ENCODE data around the gene STARD13.
"Not testable (repeated sequence)": the region's sequence is repeated elsewhere in the genome, so short reads cannot be mapped to it uniquely, and the experiment has no call there.

The STARD13 gene

GRCh38 chr13:33181264-33181663, 104.3 kb downstream of the STARD13 start:
- Mint-ChIP-seq H3K9me3 (no peaks in the 10 kb centered on the region), H3K36me3 (no peaks in the 10 kb centered on the region), H3K27ac (no peak overlapping the region), H3K27me3 (peaks cover 24% of the 10 kb centered on the region), H3K4me1 (no peaks in the 10 kb centered on the region), H3K4me3 (no peak overlapping the region)
- ATAC-seq, result no peak

- Mint-ChIP-seq H3K4me1 (no peaks in the 10 kb centered on the region), H3K9me3 (no peaks in the 10 kb centered on the region), H3K27ac (no peak overlapping the region), H3K36me3 (no peaks in the 10 kb centered on the region), H3K27me3 (peaks cover 19% of the 10 kb centered on the region), H3K4me3 (no peak overlapping the region)
- no peak for ATAC-seq
Measured at GRCh38 chr13:33180122-33180804, 105.3 kb downstream of the STARD13 start.

- Mint-ChIP-seq H3K9me3 (no peaks in the 10 kb centered on the region), H3K36me3 (no peaks in the 10 kb centered on the region), H3K27me3 (peaks cover 19% of the 10 kb centered on the region), H3K4me1 (no peaks in the 10 kb centered on the region), H3K27ac (no peak overlapping the region), H3K4me3 (no peak overlapping the region)
- no peak for ATAC-seq
Measured at GRCh38 chr13:33179463-33179862, 106.1 kb downstream of the STARD13 start.

DNA sequence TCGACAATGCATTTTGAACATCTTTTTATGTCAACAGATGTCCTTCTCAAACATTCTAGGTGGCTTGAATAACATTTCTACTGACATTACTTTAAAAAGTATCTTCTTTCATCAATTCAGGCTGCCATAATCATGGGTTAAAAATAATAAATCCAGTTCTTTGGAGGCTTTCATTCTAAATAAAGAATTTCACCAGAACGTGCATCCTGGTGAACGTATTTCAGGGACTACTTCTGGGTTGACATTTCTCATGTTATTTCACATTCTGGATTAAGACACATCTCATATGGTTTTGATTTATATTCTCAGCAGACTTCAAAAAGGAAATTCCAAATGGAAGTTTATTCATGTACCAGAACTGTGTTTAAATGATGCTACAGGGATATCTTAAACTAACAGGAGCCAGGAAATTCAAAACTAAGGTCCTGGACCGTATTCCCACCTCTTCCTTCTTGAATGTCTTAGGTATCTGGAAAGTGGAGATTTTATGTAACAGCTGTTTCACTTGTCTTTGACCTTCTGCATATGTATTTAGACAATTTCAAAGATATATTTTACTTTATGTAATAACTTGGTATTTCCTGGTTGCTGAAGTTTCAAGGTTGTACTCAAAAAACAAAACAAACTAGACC, 107.2 kb downstream of the STARD13 start:
- no peak for ATAC-seq
- peaks cover 10% of the 10 kb centered on the region for H3K27me3 Mint-ChIP-seq
- no peaks in the 10 kb centered on the region for H3K9me3 Mint-ChIP-seq
- H3K4me3 Mint-ChIP-seq, result no peak overlapping the region
- no peaks in the 10 kb centered on the region for H3K36me3 Mint-ChIP-seq
- H3K4me1 Mint-ChIP-seq, result no peaks in the 10 kb centered on the region
- H3K27ac Mint-ChIP-seq, result no peak overlapping the region

DNA sequence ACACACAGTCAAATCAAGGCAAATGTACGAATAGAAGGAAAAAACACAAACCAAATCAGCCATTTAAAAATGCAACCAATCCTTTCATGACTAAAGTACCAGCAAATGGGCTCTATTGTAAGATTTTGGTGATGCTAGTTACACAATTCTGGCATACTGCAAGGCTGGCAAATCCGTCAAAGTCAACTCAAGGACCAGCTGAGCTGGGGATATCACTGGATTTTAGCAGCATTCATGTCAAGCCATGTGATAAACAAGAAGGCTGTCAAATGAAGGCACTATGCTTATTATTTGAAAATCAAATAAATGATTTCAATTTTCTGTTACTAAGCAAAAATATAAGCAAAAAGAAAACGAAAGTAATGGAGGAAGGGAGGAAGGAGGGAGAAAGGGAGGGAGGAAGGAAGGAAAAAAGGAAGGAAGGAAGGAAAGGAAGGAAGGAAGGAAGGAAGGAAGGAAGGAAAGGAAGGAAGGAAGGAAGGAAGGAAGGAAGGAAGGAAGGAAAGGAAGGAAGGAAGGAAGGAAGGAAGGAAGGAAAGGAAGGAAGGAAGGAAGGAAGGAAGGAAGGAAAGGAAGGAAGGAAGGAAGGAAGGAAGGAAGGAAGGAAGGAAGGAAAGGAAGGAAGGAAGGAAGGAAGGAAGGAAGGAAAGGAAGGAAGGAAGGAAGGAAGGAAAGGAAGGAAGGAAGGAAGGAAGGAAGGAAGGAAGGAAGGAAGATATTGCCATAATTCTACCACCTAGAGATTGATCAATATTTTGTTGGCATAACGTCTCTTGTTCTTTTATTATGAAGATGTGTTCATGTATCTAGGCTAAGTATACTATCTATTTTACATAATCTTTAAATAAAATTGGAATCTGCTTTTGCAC, 108.0 kb downstream of the STARD13 start:
- not testable (repeated sequence) for H3K27me3 Mint-ChIP-seq, H3K27ac Mint-ChIP-seq, H3K36me3 Mint-ChIP-seq, ATAC-seq, H3K4me1 Mint-ChIP-seq, H3K9me3 Mint-ChIP-seq, H3K4me3 Mint-ChIP-seq

GRCh38 chr13:33176526-33176925, 109.0 kb downstream of the STARD13 start:
- Mint-ChIP-seq H3K27ac (no peak overlapping the region), H3K9me3 (no peaks in the 10 kb centered on the region), H3K27me3 (no peaks in the 10 kb centered on the region), H3K4me1 (no peaks in the 10 kb centered on the region), H3K4me3 (no peak overlapping the region), H3K36me3 (no peaks in the 10 kb centered on the region)
- no peak for ATAC-seq

GRCh38 chr13:33175991-33176390, 109.6 kb downstream of the STARD13 start:
- no peaks in the 10 kb centered on the region for H3K36me3 Mint-ChIP-seq
- no peaks in the 10 kb centered on the region for H3K4me1 Mint-ChIP-seq
- no peaks in the 10 kb centered on the region for H3K9me3 Mint-ChIP-seq
- no peaks in the 10 kb centered on the region for H3K27me3 Mint-ChIP-seq
- no peak overlapping the region for H3K27ac Mint-ChIP-seq
- ATAC-seq, result no peak
- H3K4me3 Mint-ChIP-seq, result no peak overlapping the region

DNA sequence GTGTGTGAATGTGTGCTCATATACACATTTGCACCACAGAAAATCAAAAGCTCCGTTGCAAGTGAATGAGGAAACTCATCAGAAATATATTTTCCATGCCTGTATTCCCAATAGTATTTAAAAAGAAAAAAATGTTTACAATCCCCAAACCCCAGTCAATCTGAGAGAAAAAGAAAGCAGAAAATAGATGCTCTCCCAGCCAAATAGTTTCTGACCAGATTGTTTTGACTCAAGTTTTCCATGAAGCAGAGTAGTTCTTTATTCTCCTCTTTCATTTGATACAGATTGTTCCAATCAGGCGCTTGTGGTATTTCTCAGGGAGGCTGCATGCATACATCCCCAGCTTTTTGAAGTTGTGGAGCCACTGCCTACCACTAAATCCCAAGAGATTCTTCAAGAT, 110.6 kb downstream of the STARD13 start:
- Mint-ChIP-seq H3K27me3 (peaks cover under 1% of the 10 kb centered on the region), H3K9me3 (no peaks in the 10 kb centered on the region), H3K4me3 (no peak overlapping the region), H3K4me1 (no peaks in the 10 kb centered on the region), H3K27ac (no peak overlapping the region), H3K36me3 (no peaks in the 10 kb centered on the region)
- ATAC-seq, result no peak

GRCh38 chr13:33174491-33174890, 111.1 kb downstream of the STARD13 start:
- Mint-ChIP-seq H3K36me3 (no peaks in the 10 kb centered on the region), H3K27ac (no peak overlapping the region), H3K4me1 (no peaks in the 10 kb centered on the region), H3K27me3 (peaks cover 5% of the 10 kb centered on the region), H3K4me3 (no peak overlapping the region), H3K9me3 (no peaks in the 10 kb centered on the region)
- no peak for ATAC-seq

DNA sequence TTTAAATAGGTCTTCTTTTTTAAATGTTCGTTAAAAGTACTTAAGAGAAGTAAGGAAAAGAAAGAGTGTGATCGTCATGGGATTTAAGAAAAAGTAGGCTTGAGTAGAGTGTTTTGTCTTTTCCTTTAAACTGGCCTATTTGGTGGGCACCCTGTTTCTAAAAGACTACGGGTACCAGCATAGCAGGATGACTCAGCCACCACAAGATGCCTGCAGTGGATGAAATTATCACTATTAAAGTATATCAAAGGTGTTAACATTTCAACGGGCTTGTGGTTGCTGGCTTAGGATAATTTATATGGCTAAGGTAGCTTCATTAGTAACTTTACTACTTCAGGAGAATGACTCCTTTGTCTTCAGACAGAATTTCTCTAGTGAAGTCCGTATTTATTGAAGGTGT, 112.6 kb downstream of the STARD13 start:
- no peak for ATAC-seq
- Mint-ChIP-seq H3K27me3 (peaks cover 11% of the 10 kb centered on the region), H3K4me1 (no peaks in the 10 kb centered on the region), H3K4me3 (no peak overlapping the region), H3K27ac (no peak overlapping the region), H3K36me3 (no peaks in the 10 kb centered on the region), H3K9me3 (no peaks in the 10 kb centered on the region)

DNA sequence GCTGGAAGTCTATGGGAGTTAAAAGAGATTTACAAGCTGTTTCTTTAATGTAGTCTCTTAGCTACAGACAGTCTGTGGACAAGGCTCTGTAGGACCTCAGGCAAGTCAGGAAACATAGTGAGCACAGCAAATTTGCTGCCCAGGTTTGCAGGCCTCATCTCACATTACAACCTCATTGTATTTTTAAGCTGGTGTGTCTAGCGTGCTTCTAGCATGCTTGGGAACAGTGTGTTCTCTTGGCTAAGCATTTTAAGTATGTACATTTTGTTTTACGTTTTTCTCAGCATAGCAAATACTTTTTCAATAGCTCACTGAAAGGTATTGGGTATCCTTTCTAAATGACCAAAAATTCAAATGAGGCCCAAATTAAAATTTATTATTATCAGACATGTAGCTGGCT, 113.2 kb downstream of the STARD13 start:
- Mint-ChIP-seq H3K4me3 (no peak overlapping the region), H3K27ac (no peak overlapping the region), H3K27me3 (peaks cover 16% of the 10 kb centered on the region), H3K9me3 (no peaks in the 10 kb centered on the region), H3K36me3 (no peaks in the 10 kb centered on the region), H3K4me1 (no peaks in the 10 kb centered on the region)
- no peak for ATAC-seq

DNA sequence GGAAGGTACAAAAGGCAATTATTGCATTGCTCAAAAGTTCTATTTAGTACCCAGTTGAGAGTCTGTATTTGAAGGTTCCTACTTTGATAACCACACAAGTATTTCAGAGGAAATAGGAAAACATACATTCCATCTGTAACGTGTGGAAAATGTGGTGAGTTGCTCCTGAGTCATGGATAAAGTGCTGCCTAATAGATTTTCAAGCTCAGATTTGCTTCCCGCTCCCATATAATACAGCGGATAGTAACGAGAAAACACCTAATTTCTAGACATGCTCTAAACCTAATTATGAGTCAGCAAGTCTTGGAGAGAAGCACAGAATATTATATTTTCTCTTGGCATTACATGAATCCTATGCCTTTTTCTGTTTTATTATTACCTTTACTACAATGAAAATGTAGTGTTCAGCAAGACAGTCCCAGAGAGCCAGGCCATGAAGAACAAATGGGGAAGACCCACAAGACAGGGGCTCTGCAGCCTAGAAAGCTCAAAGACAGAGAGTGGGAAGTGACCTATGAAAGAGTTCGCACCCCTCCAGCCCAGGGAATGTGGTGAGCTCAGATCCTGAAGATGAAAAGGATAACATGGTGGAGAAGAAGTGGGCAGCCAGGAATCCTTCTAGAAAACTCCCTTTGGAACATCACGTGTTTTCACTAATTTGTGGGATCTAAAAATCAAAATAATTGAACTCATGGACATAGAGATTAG, 116.1 kb downstream of the STARD13 start:
- Mint-ChIP-seq H3K4me3 (no peak overlapping the region), H3K9me3 (no peaks in the 10 kb centered on the region)

GRCh38 chr13:33168321-33168960, 117.1 kb downstream of the STARD13 start:
- Mint-ChIP-seq H3K4me3 (no peak overlapping the region), H3K4me1 (no peaks in the 10 kb centered on the region), H3K9me3 (no peaks in the 10 kb centered on the region), H3K27me3 (peaks cover 31% of the 10 kb centered on the region), H3K36me3 (no peaks in the 10 kb centered on the region), H3K27ac (no peak overlapping the region)
- ATAC-seq, result no peak

More for the DNA sequence above, 116.1 kb downstream of the STARD13 start:
- H3K4me1 Mint-ChIP-seq, result no peaks in the 10 kb centered on the region
- no peaks in the 10 kb centered on the region for H3K36me3 Mint-ChIP-seq
- H3K27me3 Mint-ChIP-seq, result peaks cover 31% of the 10 kb centered on the region
- no peak overlapping the region for H3K27ac Mint-ChIP-seq
- ATAC-seq, result no peak

DNA sequence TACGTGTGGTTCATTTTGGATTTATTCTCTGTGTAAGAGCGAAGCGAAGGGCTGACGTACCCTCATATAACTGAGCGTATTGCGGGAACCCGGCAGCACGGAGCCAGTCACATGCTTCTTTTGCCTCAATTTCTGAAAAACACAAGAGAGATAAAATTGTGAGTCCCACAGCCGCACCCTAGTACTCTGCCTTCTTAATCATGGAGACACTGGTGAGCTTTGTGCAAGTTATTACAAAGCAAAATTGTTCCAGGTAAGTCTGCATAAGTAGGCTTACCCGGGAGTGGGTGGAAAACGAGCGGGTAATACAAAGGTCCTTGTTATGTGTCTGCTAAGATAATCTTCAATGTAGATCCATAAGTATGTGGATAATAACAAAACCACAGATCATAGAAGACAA, 118.1 kb downstream of the STARD13 start:
- Mint-ChIP-seq H3K27me3 (peaks cover 31% of the 10 kb centered on the region), H3K4me3 (no peak overlapping the region), H3K36me3 (no peaks in the 10 kb centered on the region), H3K4me1 (no peaks in the 10 kb centered on the region), H3K27ac (no peak overlapping the region), H3K9me3 (peaks cover 4% of the 10 kb centered on the region)
- ATAC-seq, result no peak

- ATAC-seq, result no peak
- Mint-ChIP-seq H3K27me3 (peaks cover 31% of the 10 kb centered on the region), H3K36me3 (no peaks in the 10 kb centered on the region), H3K9me3 (peaks cover 7% of the 10 kb centered on the region), H3K4me1 (no peaks in the 10 kb centered on the region), H3K27ac (no peak overlapping the region), H3K4me3 (no peak overlapping the region)
Measured at GRCh38 chr13:33165787-33166186, 119.8 kb downstream of the STARD13 start.
